ENCODE measurements around the gene RIC3.

Gene RIC3

DNA sequence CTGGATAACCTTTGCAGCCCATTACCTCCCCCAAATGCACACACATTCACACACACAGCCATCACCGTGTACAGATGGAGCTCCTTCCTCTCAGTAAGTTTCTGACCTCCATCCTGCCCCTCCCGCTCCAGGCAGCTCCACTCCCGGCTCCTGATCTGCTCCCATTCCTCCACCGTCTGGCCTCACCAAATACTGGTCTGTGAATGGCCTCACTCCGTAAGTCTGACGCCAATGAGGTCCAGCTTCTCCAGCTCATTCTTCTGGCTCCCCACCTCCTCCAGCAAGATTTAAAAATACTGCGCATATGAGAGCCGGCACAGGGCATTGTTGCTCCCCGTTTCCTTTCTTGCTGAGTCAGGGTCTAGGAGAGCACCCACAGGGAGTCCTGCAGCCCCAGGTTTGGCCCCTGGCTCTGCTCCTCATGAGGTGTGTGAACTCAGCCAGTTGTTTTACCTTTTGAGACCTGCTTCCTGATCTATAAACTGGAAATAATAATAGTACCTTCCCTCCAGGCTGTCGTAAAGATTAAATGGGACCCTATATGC is 101.8 kb downstream of the RIC3 start:
- FAIRE-seq (no peak), DNase-seq (ENCODE audit: insufficient read length, low spot score) (no peak)
- TF ChIP-seq POLR2A (IDR thresholded peaks at IDR 0.05; ENCODE audit: low read depth, low read length) = no peak
- no peak for TF ChIP-seq PAX5 (IDR thresholded peaks at IDR 0.05; ENCODE audit: insufficient read depth, low read length, severe bottlenecking)
- TF ChIP-seq TAF1 (IDR thresholded peaks at IDR 0.05; ENCODE audit: low read depth, low read length) = no peak
- no peak for TF ChIP-seq SPI1 (IDR thresholded peaks at IDR 0.05; ENCODE audit: low read depth, low read length)
- no peak for TF ChIP-seq POLR2AphosphoS5 (IDR thresholded peaks at IDR 0.05; ENCODE audit: low read depth, low read length)
- no peak for TF ChIP-seq POU2F2 (IDR thresholded peaks at IDR 0.05; ENCODE audit: low read depth, low read length)

DNA sequence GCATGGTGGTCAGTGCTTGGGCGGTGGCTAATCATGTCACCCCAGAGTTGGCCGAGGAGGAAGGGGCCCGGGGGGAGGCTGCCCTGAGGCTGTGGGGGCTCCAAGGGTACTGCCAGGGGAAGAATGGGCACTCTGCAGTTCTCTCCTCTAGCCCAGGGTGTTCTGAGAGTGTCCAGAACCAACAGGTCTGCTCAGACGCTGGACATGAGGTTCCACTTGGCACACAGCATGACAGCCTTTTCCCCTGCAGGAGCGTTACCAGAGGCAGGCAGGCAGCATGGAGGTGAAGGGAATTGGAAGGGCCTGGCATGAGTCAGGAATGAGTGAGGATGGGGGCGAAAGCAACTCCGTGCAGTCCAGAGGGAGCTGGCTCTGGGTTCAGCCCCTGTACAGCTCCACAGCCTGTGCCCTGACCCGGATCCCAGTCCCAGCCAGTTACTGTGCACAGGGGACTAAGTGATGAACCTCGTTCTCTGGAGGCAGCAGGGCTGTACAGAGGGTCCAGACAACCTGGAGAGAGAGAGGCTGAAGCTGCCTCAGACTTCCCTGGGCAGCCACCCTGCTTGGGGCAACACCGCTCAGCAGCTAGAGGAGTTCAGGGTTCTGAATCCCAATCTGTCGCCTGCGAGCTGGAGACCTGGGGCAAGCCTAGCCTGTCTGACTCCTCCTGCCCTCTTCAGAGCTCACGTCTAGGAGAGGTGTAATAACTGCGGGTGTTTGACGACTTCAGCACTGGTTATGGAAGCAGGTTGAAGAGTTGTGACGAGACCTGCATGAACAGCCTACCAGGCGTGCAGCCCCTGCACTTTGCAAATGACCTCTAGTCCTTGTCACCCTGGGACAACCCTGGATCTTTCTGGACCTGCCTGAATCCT is 102.6 kb downstream of the RIC3 start:
- TF ChIP-seq POLR2AphosphoS5 (IDR thresholded peaks at IDR 0.05; ENCODE audit: low read depth, low read length) (no peak), TAF1 (IDR thresholded peaks at IDR 0.05; ENCODE audit: low read depth, low read length) (no peak), PAX5 (IDR thresholded peaks at IDR 0.05; ENCODE audit: insufficient read depth, low read length, severe bottlenecking) (no peak), SPI1 (IDR thresholded peaks at IDR 0.05; ENCODE audit: low read depth, low read length) (no peak), POU2F2 (IDR thresholded peaks at IDR 0.05; ENCODE audit: low read depth, low read length) (no peak), POLR2A (IDR thresholded peaks at IDR 0.05; ENCODE audit: low read depth, low read length) (no peak)
- FAIRE-seq (no peak), DNase-seq (ENCODE audit: insufficient read length, low spot score) (no peak)

DNA sequence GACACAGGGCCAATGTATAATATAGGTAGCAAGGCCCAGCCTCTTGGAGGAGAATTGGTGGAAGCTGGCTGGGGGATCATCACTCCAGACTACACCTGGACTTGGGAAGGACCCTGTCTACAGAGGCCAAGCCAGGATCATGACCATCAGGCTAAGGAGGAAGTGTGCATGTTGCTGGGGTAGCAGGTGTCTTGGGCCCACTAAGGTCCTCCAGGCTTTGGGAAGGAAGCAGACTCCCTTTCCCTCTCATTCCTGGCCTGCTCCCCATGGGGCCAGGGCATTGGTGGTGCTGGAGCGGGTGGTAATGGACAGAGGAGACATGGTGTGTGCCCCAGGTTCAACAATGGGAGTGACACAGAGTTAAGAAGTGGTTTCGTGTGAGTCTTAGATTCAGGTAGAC is 103.8 kb downstream of the RIC3 start:
- no peak for TF ChIP-seq TAF1 (IDR thresholded peaks at IDR 0.05; ENCODE audit: low read depth, low read length)
- no peak for TF ChIP-seq POU2F2 (IDR thresholded peaks at IDR 0.05; ENCODE audit: low read depth, low read length)
- TF ChIP-seq SPI1 (IDR thresholded peaks at IDR 0.05; ENCODE audit: low read depth, low read length) = no peak
- DNase-seq (ENCODE audit: insufficient read length, low spot score) = no peak
- no peak for FAIRE-seq

DNA sequence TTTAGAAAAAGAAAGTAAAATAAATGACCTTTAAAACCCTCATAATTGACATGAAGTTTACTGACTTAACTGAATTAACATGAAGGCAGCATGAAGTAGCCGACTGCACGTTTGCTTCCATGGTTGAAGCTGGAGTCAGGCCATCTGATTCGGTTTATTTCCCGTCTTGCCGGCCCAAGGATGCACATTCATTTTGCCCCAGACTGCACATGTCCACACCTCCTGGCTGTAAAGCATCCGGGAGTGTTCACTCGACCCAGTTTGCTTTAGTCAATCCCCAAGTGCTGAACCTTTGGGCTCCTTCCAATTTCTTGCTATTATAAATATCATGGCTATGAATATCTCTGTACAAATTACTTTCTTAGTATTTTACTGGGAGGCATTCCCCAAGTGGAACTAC is 105.5 kb downstream of the RIC3 start:
- FAIRE-seq (no peak), DNase-seq (ENCODE audit: insufficient read length, low spot score) (no peak)
- TF ChIP-seq PAX5 (IDR thresholded peaks at IDR 0.05; ENCODE audit: insufficient read depth, low read length, severe bottlenecking) = no peak
- TF ChIP-seq TAF1 (IDR thresholded peaks at IDR 0.05; ENCODE audit: low read depth, low read length) = no peak
- TF ChIP-seq POU2F2 (IDR thresholded peaks at IDR 0.05; ENCODE audit: low read depth, low read length) = no peak
- no peak for TF ChIP-seq SPI1 (IDR thresholded peaks at IDR 0.05; ENCODE audit: low read depth, low read length)
- no peak for TF ChIP-seq POLR2A (IDR thresholded peaks at IDR 0.05; ENCODE audit: low read depth, low read length)
- no peak for TF ChIP-seq POLR2AphosphoS5 (IDR thresholded peaks at IDR 0.05; ENCODE audit: low read depth, low read length)

- TF ChIP-seq TAF1 (IDR thresholded peaks at IDR 0.05; ENCODE audit: low read depth, low read length) (no peak), POU2F2 (IDR thresholded peaks at IDR 0.05; ENCODE audit: low read depth, low read length) (no peak), PAX5 (IDR thresholded peaks at IDR 0.05; ENCODE audit: insufficient read depth, low read length, severe bottlenecking) (no peak), POLR2A (IDR thresholded peaks at IDR 0.05; ENCODE audit: low read depth, low read length) (no peak), SPI1 (IDR thresholded peaks at IDR 0.05; ENCODE audit: low read depth, low read length) (no peak), POLR2AphosphoS5 (IDR thresholded peaks at IDR 0.05; ENCODE audit: low read depth, low read length) (no peak)
- FAIRE-seq (no peak), DNase-seq (ENCODE audit: insufficient read length, low spot score) (no peak)
Measured at GRCh38 chr11:8062781-8063257, 106.0 kb downstream of the RIC3 start.

DNA sequence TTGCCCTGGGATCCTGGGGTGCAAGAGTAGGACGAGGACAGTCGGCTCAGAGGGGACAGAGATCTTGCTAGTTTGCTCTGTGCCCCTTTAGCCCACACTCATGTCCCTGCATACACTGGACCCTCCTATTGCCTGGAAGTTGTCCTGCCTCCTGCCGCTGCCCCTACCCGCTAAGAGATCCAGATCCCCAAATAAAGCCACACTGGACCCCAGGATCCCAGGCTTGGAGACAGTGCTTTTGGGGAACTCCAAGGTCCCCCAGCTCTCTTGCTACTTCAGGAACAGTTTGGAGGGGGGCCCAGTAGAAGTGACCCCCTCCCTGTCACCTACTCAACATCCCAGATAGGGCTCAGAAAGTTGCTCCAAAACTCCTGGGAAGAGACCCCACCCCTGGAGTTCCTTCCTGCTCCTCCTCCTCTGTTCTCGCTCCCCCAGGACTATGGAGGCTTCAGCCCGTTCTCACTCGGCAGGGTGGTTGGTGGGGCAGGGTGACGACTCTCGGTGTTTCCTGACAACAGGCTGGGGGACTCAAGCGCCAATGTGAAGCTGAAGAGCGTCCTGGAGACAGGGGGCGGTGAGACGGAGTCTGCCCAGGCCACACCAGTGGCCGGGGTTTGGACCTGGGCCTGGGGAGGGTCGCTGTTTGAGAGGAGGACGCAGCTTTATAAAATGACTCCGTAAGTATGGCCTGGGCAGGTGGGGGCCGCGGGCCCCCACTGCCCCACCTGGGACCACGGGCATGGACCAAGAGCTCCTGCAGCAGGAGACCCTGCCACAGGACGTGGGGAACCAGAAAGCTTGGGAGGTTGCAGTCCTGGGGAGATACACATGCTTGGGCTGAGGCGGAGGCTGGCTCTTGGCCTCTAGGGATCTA is 107.0 kb downstream of the RIC3 start:
- no peak for FAIRE-seq
- TF ChIP-seq SPI1 (IDR thresholded peaks at IDR 0.05; ENCODE audit: low read depth, low read length) = no peak
- no peak for TF ChIP-seq PAX5 (IDR thresholded peaks at IDR 0.05; ENCODE audit: insufficient read depth, low read length, severe bottlenecking)
- no peak for TF ChIP-seq POU2F2 (IDR thresholded peaks at IDR 0.05; ENCODE audit: low read depth, low read length)
- no peak for TF ChIP-seq POLR2AphosphoS5 (IDR thresholded peaks at IDR 0.05; ENCODE audit: low read depth, low read length)
- no peak for TF ChIP-seq TAF1 (IDR thresholded peaks at IDR 0.05; ENCODE audit: low read depth, low read length)
- TF ChIP-seq POLR2A (IDR thresholded peaks at IDR 0.05; ENCODE audit: low read depth, low read length) = no peak
- no peak for DNase-seq (ENCODE audit: insufficient read length, low spot score)

DNA sequence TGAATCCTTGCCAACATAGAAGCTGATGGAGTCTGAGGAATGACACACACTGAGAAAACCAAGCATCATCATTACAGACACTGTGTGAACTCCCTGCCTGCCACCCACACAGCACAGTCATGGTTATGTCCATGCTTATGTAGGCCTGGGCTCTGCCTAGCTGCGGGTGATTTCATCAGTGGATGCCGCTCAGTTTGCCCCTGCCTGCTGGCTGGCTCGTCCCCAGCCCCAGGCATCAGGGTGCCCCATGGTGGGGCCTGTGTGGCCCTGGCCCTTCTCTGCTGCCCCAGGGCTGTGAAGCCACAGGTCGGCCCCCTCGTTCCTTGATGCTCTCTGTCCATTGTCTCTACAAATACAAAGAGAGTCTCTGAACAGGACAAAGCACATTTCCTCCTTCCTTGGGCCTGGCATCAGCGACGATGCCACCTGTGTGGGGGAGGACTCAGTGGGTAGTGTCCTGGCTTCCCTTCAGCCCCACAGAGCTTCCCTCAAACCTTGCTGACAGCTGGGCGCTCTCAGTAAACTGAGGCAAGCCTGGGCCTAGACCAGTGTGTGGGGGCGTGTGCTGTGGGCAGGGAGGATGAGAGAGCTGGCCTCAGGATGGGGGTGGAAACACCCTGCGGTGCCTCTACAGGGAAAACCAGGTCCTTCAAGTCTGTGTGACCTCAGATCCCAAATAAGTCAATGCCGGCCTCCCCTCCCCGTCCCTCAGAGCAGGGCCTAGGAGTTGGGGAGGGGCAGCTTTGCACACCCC is 107.8 kb downstream of the RIC3 start:
- DNase-seq (ENCODE audit: insufficient read length, low spot score) = no peak
- TF ChIP-seq POU2F2 (IDR thresholded peaks at IDR 0.05; ENCODE audit: low read depth, low read length) = no peak
- no peak for TF ChIP-seq SPI1 (IDR thresholded peaks at IDR 0.05; ENCODE audit: low read depth, low read length)
- TF ChIP-seq TAF1 (IDR thresholded peaks at IDR 0.05; ENCODE audit: low read depth, low read length) = no peak
- no peak for TF ChIP-seq PAX5 (IDR thresholded peaks at IDR 0.05; ENCODE audit: insufficient read depth, low read length, severe bottlenecking)
- no peak for TF ChIP-seq POLR2A (IDR thresholded peaks at IDR 0.05; ENCODE audit: low read depth, low read length)
- no peak for TF ChIP-seq POLR2AphosphoS5 (IDR thresholded peaks at IDR 0.05; ENCODE audit: low read depth, low read length)

DNA sequence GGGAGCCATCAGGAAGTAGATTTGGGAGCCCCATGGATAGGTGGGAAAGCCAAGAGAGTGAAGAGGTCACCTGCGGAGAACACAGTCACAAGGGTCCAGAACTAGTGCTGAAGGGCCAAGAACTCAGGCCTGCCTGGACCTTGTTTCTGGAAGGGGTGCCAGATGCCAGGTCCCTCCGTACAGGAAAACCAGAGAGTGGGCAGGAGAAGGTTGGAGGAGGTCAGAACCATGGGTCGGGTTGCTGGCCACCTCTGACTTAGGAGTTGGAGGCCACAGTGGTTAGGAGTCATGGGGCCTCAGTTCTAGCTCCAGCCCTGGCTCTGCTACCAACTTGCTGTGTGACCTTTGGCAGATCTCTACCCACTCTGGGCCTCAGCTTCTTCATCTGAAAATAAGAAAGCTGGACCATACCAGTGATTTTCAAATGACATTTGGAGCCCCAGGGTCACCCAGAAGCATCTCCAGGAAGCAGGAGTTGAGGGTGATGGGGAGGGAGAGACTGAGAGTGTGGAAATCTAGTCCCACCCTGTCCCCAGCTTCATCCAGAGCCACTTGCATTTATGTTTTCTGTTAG is 108.6 kb downstream of the RIC3 start:
- TF ChIP-seq POLR2A (IDR thresholded peaks at IDR 0.05; ENCODE audit: low read depth, low read length) (no peak), POLR2AphosphoS5 (IDR thresholded peaks at IDR 0.05; ENCODE audit: low read depth, low read length) (no peak), POU2F2 (IDR thresholded peaks at IDR 0.05; ENCODE audit: low read depth, low read length) (no peak), TAF1 (IDR thresholded peaks at IDR 0.05; ENCODE audit: low read depth, low read length) (no peak), PAX5 (IDR thresholded peaks at IDR 0.05; ENCODE audit: insufficient read depth, low read length, severe bottlenecking) (no peak), SPI1 (IDR thresholded peaks at IDR 0.05; ENCODE audit: low read depth, low read length) (no peak)
- FAIRE-seq (no peak), DNase-seq (ENCODE audit: insufficient read length, low spot score) (no peak)

More for the DNA sequence above, 107.8 kb downstream of the RIC3 start:
- no peak for FAIRE-seq
